T-helper 17 cell (primary cell): ENCODE measurements around the gene RPL18A. TPM values are rescaled to one million over a fixed set of nuclear protein-coding genes. Genes with fewer than 3 reads are reported as not detected.

Experiments
- total RNA-seq, 4 donors: library from RNA in 2 of 4; stranded (reverse) in 2 of 4; gene quantifications; one replicate each; pipeline ENCODE4 v1.2.3 and lab custom pipeline; 2022 to 2026

Gene RPL18A
- total RNA-seq, 2 donors from 2014 or later, result 3,447 to 3,486 TPM

Other genes starting within 250 kb of the RPL18A start
- not detected for gene UNC13A, start 171.6 kb upstream of the RPL18A start, total RNA-seq
- 10 to 100 TPM; 34.6 to 36.0 TPM for gene MAP1S, start 140.4 kb upstream of the RPL18A start, total RNA-seq
- 10 to 100 TPM; 69.2 to 71.9 TPM for gene FCHO1, start 108.4 kb upstream of the RPL18A start, total RNA-seq
- gene B3GNT3, start 64.8 kb upstream of the RPL18A start, total RNA-seq, result under 1 TPM; 0.52 to 0.94 TPM
- 1 to 10 TPM; 5.0 to 9.1 TPM for gene INSL3, start 38.4 kb upstream of the RPL18A start, total RNA-seq
- gene JAK3, start 11.9 kb upstream of the RPL18A start, total RNA-seq, result 100 to 1,000 TPM; 149 to 211 TPM
- 1 to 10 TPM; 1.3 to 2.0 TPM for gene SLC5A5, start 12.0 kb downstream of the RPL18A start, total RNA-seq
- 10 to 100 TPM; 21.8 to 27.0 TPM for gene CCDC124, start 73.1 kb downstream of the RPL18A start, total RNA-seq
- not detected for gene KCNN1, start 107.2 kb downstream of the RPL18A start, total RNA-seq
- gene ARRDC2, start 148.3 kb downstream of the RPL18A start, total RNA-seq, result 100 to 1,000 TPM; 165 to 166 TPM
- 10 to 100 TPM; 56.7 to 71.1 TPM for gene IL12RB1, start 227.0 kb downstream of the RPL18A start, total RNA-seq
- 10 to 100 TPM; 38.2 to 50.8 TPM for gene MAST3, start 237.9 kb downstream of the RPL18A start, total RNA-seq